ENCODE data around the gene PVALEF.

DNA sequence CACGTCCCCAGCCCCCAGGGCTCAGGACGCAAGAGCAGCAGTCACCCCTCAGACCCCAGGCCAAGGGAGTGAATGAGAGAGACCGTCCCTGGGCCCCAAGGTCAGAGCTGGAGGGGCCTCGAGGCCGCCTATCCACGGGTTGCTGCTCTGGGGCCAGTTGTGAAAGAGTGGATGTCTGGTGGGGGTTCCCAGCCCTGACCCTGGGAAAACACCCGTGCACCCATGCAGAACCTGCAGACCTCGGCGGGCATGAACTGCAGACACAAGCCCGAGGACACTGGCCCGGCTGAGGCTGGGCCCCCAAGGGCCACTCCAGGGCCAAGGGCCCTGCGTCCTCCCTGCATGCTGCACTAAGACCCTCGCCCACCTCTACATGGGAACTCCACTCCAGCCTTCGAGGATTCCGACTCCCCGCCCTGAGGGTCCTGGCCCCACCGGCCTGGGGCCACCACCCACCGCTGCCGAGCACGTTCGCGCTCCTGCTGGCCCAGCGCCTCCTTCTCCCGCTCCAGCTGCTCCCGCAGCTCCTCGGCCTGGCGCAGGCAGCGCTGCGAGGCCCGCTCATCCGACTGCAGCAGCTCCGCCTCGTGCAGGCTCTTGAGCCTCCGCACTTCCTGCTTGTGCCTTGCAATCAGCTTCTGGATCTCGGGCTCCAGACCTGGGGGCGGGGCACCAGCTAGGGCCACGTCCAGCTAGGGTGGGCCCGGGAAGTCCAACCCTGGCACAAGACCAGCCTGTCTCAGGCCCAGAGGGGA lies 28.3 kb downstream of the PVALEF start:
- TF ChIP-seq, protein P1, sequence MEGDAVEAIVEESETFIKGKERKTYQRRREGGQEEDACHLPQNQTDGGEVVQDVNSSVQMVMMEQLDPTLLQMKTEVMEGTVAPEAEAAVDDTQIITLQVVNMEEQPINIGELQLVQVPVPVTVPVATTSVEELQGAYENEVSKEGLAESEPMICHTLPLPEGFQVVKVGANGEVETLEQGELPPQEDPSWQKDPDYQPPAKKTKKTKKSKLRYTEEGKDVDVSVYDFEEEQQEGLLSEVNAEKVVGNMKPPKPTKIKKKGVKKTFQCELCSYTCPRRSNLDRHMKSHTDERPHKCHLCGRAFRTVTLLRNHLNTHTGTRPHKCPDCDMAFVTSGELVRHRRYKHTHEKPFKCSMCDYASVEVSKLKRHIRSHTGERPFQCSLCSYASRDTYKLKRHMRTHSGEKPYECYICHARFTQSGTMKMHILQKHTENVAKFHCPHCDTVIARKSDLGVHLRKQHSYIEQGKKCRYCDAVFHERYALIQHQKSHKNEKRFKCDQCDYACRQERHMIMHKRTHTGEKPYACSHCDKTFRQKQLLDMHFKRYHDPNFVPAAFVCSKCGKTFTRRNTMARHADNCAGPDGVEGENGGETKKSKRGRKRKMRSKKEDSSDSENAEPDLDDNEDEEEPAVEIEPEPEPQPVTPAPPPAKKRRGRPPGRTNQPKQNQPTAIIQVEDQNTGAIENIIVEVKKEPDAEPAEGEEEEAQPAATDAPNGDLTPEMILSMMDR (IDR thresholded peaks at IDR 0.05), result no peak
- no peak for TF ChIP-seq POLR2A (IDR thresholded peaks at IDR 0.05)
